Panc1 (cell line): Measurements from ENCODE around the gene NKAIN2. TPM values are rescaled to one million over a fixed set of nuclear protein-coding genes. Genes with fewer than 3 reads are reported as not detected.
A peak's percentile ranks its signal among the peaks of the same experiment; 100 is the strongest.

Experiments used
- ATAC-seq: fragments of 200-7000 bp; cut with Tn5 transposase; 2 replicates; pipeline ENCODE4 v1.9.1; 2020; ENCODE audit warnings: mild to moderate bottlenecking, moderate library complexity
- BruUV-seq: library from RNA; stranded (reverse); fragments of 400-500 nt; replicated peaks from 2 replicates; lab custom pipeline; 2021; lab: Mats Ljungman, UMichigan
- CTCF ChIA-PET: fragments of 300-600 bp; sonication (Branson Sonifier 250); formaldehyde crosslinking; loops from one replicate; lab custom pipeline; 2022; ENCODE audit warnings: antibody characterized with exemption; lab: Charles Lee
- POLR2A ChIA-PET: fragments of 300-600 bp; sonication (Branson Sonifier 250); formaldehyde crosslinking; loops from one replicate; lab custom pipeline; 2022; ENCODE audit warnings: antibody characterized with exemption; lab: Charles Lee
- DNase-seq: peaks from one replicate; pipeline ENCODE4 v3.0.0-alpha.2; 2010; ENCODE audit warnings: low read depth, low spot score
- H3K27ac ChIP-seq: 2 replicates; pipeline ENCODE4 v1.5.1; 2011; ENCODE audit warnings: mild to moderate bottlenecking, low read length, inconsistent platforms
- H3K27me3 ChIP-seq: fragments of 200-500 bp; sonication (Bioruptor generic); 2 replicates; pipeline ENCODE4 v1.6.0; 2014; ENCODE audit warnings: low read length, inconsistent platforms; ENCODE audit not compliant: control insufficient read depth, insufficient read depth
- H3K36me3 ChIP-seq: fragments of 200-500 bp; sonication (Bioruptor generic); 2 replicates; pipeline ENCODE4 v1.5.1; 2014; ENCODE audit warnings: inconsistent platforms, mild to moderate bottlenecking, low read length, moderate library complexity; ENCODE audit not compliant: control insufficient read depth, insufficient read depth
- H3K4me1 ChIP-seq: 2 replicates; pipeline ENCODE4 v1.5.1; 2011; ENCODE audit warnings: inconsistent platforms, mild to moderate bottlenecking, low read length, moderate library complexity; ENCODE audit not compliant: control insufficient read depth, insufficient read depth
- H3K4me3 ChIP-seq, 2 experiments: 2 replicates each; pipeline ENCODE4 v1.5.1; 2011 to 2012; ENCODE audit warnings: low read depth in 2 of 2, low read length in 2 of 2, mild to moderate bottlenecking in 2 of 2, inconsistent platforms in 1 of 2, moderate library complexity in 1 of 2
- H3K9me3 ChIP-seq: fragments of 200-500 bp; sonication (Bioruptor generic); 2 replicates; pipeline ENCODE4 v1.5.1; 2014; ENCODE audit warnings: low read depth, mild to moderate bottlenecking, inconsistent platforms, low read length, moderate library complexity; ENCODE audit not compliant: control insufficient read depth, insufficient read depth
- POLR2AphosphoS5 ChIP-seq: IDR thresholded peaks from 2 replicates; pipeline ENCODE4 v1.6.1; 2012; ENCODE audit warnings: mild to moderate bottlenecking, low read depth, low read length, moderate library complexity
- SIN3A ChIP-seq: IDR thresholded peaks from 2 replicates; pipeline ENCODE4 v1.6.1; 2012; ENCODE audit warnings: low read depth, mild to moderate bottlenecking, low read length, moderate library complexity, borderline replicate concordance; ENCODE audit not compliant: insufficient read depth
- TCF7L2 ChIP-seq: IDR thresholded peaks from 2 replicates; pipeline ENCODE4 v1.6.1; 2011; ENCODE audit warnings: mild to moderate bottlenecking, low read depth, low read length, inconsistent platforms
- in situ Hi-C: cut with HindIII; loops from 2 replicates; pipeline ENCODE4 v1.10.0; 2016; ENCODE audit warnings: low sequenced_read_pairs, low pct_unique_long_range_greater_than_20kb
- intact Hi-C: fragments of 100-400 bp; cut with micrococcal nuclease; formaldehyde crosslinking; loops from one replicate; pipeline ENCODE4 v1.10.0; 2022; ENCODE audit not compliant: unreplicated experiment
- total RNA-seq: library from RNA; stranded (reverse); gene quantifications from one replicate; pipeline ENCODE4 v1.2.1, GENCODE V29; 2021; ENCODE audit not compliant: unreplicated experiment
- TF ChIP-seq, protein P1 (sequence below), 2 experiments: IDR thresholded peaks; 2 replicates each; pipeline ENCODE4 v1.6.1; 2011 to 2012; ENCODE audit warnings: low read depth in 2 of 2, control low read depth in 1 of 2, low read length in 1 of 2, mild to moderate bottlenecking in 1 of 2, moderate library complexity in 1 of 2; ENCODE audit not compliant: insufficient read depth in 1 of 2
- TF ChIP-seq, protein P2 (sequence below): fragments of 450-650 bp; IDR thresholded peaks from 2 replicates; pipeline ENCODE4 v1.5.1; 2017; ENCODE audit warnings: mild to moderate bottlenecking

NKAIN2 gene
- total RNA-seq, 1 experiment from 2014 or later: 2.6 TPM

DNA sequence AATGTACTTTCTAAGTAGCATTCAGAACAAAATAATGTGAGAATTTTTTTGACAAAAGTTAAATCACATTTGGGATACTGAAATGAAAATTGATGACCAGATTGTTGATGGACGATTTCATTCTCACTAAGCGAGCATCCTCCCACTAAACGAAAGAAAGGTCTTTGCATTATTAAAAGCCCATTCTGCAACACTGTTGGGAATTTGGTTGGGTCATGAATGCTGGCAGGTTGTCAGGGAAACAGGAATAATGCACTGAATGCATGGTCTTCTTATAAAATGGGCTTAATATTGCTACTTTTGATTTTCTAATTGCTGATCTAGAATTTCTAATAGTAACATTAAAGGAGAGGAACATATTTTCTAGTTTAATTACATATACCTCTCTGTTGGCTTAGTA, 229.8 kb downstream of the NKAIN2 start:
- DNase-seq: no peak
- Histone ChIP-seq H3K36me3 (no peaks in the 10 kb centered on the region), H3K4me1 (peaks cover 7% of the 10 kb centered on the region; the same call in 1 of the 2 replicates), H3K27ac (no peak overlapping the region), H3K4me3 (no peak overlapping the region), H3K9me3 (no peaks in the 10 kb centered on the region), H3K27me3 (no peaks in the 10 kb centered on the region)
- BruUV-seq: no TSS peak
- ChIA-PET CTCF (no interaction called here), POLR2A (no interaction called here)
- ATAC-seq: no peak
- in situ Hi-C loops (no loop called here), intact Hi-C loops (no loop called here)
- TF ChIP-seq SIN3A: no peak
- no peak for TF ChIP-seq TCF7L2
- TF ChIP-seq, protein P1, sequence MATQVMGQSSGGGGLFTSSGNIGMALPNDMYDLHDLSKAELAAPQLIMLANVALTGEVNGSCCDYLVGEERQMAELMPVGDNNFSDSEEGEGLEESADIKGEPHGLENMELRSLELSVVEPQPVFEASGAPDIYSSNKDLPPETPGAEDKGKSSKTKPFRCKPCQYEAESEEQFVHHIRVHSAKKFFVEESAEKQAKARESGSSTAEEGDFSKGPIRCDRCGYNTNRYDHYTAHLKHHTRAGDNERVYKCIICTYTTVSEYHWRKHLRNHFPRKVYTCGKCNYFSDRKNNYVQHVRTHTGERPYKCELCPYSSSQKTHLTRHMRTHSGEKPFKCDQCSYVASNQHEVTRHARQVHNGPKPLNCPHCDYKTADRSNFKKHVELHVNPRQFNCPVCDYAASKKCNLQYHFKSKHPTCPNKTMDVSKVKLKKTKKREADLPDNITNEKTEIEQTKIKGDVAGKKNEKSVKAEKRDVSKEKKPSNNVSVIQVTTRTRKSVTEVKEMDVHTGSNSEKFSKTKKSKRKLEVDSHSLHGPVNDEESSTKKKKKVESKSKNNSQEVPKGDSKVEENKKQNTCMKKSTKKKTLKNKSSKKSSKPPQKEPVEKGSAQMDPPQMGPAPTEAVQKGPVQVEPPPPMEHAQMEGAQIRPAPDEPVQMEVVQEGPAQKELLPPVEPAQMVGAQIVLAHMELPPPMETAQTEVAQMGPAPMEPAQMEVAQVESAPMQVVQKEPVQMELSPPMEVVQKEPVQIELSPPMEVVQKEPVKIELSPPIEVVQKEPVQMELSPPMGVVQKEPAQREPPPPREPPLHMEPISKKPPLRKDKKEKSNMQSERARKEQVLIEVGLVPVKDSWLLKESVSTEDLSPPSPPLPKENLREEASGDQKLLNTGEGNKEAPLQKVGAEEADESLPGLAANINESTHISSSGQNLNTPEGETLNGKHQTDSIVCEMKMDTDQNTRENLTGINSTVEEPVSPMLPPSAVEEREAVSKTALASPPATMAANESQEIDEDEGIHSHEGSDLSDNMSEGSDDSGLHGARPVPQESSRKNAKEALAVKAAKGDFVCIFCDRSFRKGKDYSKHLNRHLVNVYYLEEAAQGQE (IDR thresholded peaks at IDR 0.05; ENCODE audit: insufficient read depth in 1 of 2, low read depth in 2 of 2, low read length in 1 of 2): no peak
- TF ChIP-seq POLR2AphosphoS5: no peak
- TF ChIP-seq, protein P2, sequence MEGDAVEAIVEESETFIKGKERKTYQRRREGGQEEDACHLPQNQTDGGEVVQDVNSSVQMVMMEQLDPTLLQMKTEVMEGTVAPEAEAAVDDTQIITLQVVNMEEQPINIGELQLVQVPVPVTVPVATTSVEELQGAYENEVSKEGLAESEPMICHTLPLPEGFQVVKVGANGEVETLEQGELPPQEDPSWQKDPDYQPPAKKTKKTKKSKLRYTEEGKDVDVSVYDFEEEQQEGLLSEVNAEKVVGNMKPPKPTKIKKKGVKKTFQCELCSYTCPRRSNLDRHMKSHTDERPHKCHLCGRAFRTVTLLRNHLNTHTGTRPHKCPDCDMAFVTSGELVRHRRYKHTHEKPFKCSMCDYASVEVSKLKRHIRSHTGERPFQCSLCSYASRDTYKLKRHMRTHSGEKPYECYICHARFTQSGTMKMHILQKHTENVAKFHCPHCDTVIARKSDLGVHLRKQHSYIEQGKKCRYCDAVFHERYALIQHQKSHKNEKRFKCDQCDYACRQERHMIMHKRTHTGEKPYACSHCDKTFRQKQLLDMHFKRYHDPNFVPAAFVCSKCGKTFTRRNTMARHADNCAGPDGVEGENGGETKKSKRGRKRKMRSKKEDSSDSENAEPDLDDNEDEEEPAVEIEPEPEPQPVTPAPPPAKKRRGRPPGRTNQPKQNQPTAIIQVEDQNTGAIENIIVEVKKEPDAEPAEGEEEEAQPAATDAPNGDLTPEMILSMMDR: no peak

DNA sequence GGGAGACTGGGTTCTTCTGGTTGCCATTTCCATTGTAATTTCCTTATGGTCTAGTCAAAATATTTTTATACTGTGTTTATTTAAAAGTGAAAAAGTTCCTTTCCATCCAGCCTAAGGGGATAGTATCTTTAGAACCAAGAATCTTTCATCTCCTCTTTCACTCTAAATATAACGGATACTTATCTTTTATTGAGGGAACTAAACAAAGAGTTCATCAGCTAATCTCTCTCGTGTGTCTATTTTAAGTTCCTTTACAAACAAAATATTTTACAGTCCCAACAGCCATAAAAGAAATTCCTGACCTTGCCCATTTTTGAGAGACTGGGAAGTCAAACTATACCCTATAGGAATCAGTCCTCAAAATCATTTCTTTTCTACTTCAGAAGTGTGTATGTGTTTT, 232.7 kb downstream of the NKAIN2 start:
- intact Hi-C loops (no loop called here), in situ Hi-C loops (no loop called here)
- H3K4me1 ChIP-seq: peaks cover 12% of the 10 kb centered on the region; the same call in 1 of the 2 replicates
- no peaks in the 10 kb centered on the region for H3K36me3 ChIP-seq
- H3K27me3 ChIP-seq: no peaks in the 10 kb centered on the region
- DNase-seq: no peak
- H3K4me3 ChIP-seq: no peak overlapping the region
- ATAC-seq: no peak
- ChIA-PET CTCF (no interaction called here), POLR2A (no interaction called here)
- no TSS peak for BruUV-seq
- TF ChIP-seq SIN3A: no peak
- peak; percentile 42; the same call in 1 of the 2 replicates for TF ChIP-seq TCF7L2
- peak overlapping the region; percentile 35; the same call in 1 of the 2 replicates for H3K27ac ChIP-seq
- no peaks in the 10 kb centered on the region for H3K9me3 ChIP-seq

DNA sequence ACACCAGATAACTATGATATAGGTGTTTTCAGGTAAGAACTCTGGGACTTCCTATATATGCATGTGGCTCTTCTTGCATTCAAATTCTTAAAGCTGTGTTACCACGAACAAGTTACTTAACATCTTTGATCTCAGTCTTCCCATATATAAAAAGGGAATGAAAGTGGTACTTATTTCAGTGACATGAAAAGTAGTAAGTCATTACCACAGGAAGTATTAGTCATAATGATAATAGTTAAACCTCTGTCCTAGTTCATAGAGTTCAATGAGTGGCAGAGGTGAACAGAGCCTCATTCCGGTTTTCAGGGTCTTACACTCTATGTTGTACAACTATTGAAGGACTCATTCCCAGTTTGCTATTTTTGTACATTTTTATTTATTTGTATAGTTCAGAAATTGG, 237.0 kb downstream of the NKAIN2 start:
- in situ Hi-C loops (no loop called here), intact Hi-C loops (no loop called here)
- POLR2A ChIA-PET: no interaction called here
- Histone ChIP-seq H3K27ac (no peak overlapping the region), H3K4me1 (peaks cover 12% of the 10 kb centered on the region; the same call in 1 of the 2 replicates), H3K36me3 (no peaks in the 10 kb centered on the region), H3K4me3 (no peak overlapping the region), H3K27me3 (no peaks in the 10 kb centered on the region), H3K9me3 (no peaks in the 10 kb centered on the region)
- CTCF ChIA-PET: no interaction called here
- peak; percentile 76; the same call in 1 of the 2 replicates for ATAC-seq
- DNase-seq: no peak
- no TSS peak for BruUV-seq
- TF ChIP-seq SIN3A: no peak
- TF ChIP-seq, protein P2: no peak
- no peak for TF ChIP-seq POLR2AphosphoS5
- no peak for TF ChIP-seq TCF7L2
- TF ChIP-seq, protein P1 (IDR thresholded peaks at IDR 0.05; ENCODE audit: insufficient read depth in 1 of 2, low read depth in 2 of 2, low read length in 1 of 2): no peak
